ENCODE measurements around the gene NDRG2.

- TF ChIP-seq CTCF (IDR thresholded peaks at IDR 0.05 in 2 of 3, conservative IDR thresholded peaks at IDR 0.05 in 1 of 3; ENCODE audit: borderline replicate concordance in 1 of 3, insufficient read depth in 1 of 3, low read depth in 2 of 3, low read length in 2 of 3) (no peak), EZH2phosphoT487 (IDR thresholded peaks at IDR 0.05; ENCODE audit: borderline replicate concordance) (no peak), ZFX (IDR thresholded peaks at IDR 0.05) (no peak), JUND (IDR thresholded peaks at IDR 0.05) (no peak), REST (IDR thresholded peaks at IDR 0.05; ENCODE audit: low read depth) (no peak), ZNF274 (IDR thresholded peaks at IDR 0.05; ENCODE audit: low read depth, low read length) (no peak), EGR1 (IDR thresholded peaks at IDR 0.05; ENCODE audit: low read depth) (no peak)
Observed at GRCh38 chr14:20976291-20976690, 48.6 kb downstream of the NDRG2 start.

All from HCT116 (cell line).